Bronchial epithelial cell (primary cell): Measurements from ENCODE around the gene CBX6. TPM values are rescaled to one million over a fixed set of nuclear protein-coding genes. Genes with fewer than 3 reads are reported as not detected.

Experiments used
- DNase-seq: peaks from one replicate; pipeline ENCODE4 v3.0.0-alpha.2; 2010; ENCODE audit warnings: low read depth
- FAIRE-seq: peaks from 2 replicates; lab custom pipeline; 2011; peaks lifted over from hg19 to GRCh38; lab: Jason Lieb, UNC
- H3K27me3 ChIP-seq: 2 replicates; pipeline ENCODE4 v1.5.1; 2011; ENCODE audit warnings: low read length; ENCODE audit not compliant: control insufficient read depth, insufficient read depth
- H3K36me3 ChIP-seq: 2 replicates; pipeline ENCODE4 v1.5.1; 2011; ENCODE audit warnings: low read length; ENCODE audit not compliant: control insufficient read depth, insufficient read depth
- H3K4me3 ChIP-seq: 2 replicates; pipeline ENCODE4 v1.5.1; 2011; ENCODE audit warnings: mild to moderate bottlenecking, low read depth, low read length, control low read depth
- total RNA-seq: library from RNA; depleted of rRNA; stranded (reverse); fragments of >200 nt; gene quantifications from 2 replicates; pipeline ENCODE4 v1.2.1, GENCODE V29; 2014
- TF ChIP-seq, protein P1 (sequence below): IDR thresholded peaks from 2 replicates; pipeline ENCODE4 v1.5.1; 2011; ENCODE audit warnings: mild to moderate bottlenecking, moderate library complexity, low read length, control low read depth, inconsistent platforms; ENCODE audit not compliant: insufficient read depth, severe bottlenecking

The CBX6 gene
- total RNA-seq, 1 donor from 2014 or later, result 6.8 TPM

DNA sequence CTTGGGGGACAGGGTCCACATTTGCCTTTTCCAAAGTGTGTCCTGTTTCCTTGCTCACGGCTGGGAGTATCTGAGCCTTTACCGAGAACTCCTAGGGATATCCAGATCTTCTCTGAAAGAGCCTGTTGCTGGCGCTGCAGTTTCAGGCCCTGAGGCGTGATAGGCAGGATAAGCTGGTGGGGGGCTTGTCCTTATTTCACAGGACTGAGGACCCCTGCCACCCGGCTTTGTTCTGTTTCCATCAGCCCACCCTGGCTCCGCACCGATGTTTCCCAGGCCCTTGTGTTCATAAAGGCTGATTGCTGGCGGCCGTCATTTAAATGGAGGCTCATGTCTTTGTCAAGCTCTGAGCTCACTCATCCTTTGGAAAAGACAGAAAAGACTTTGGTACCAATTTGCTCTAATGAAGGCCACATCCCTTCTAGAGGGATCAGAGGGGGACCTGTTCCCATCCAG, 18.8 kb downstream of the CBX6 start:
- H3K36me3 ChIP-seq, result no peaks in the 10 kb centered on the region
- DNase-seq, result no peak
- FAIRE-seq, result no peak
- no peak overlapping the region for H3K4me3 ChIP-seq
- TF ChIP-seq, protein P1, sequence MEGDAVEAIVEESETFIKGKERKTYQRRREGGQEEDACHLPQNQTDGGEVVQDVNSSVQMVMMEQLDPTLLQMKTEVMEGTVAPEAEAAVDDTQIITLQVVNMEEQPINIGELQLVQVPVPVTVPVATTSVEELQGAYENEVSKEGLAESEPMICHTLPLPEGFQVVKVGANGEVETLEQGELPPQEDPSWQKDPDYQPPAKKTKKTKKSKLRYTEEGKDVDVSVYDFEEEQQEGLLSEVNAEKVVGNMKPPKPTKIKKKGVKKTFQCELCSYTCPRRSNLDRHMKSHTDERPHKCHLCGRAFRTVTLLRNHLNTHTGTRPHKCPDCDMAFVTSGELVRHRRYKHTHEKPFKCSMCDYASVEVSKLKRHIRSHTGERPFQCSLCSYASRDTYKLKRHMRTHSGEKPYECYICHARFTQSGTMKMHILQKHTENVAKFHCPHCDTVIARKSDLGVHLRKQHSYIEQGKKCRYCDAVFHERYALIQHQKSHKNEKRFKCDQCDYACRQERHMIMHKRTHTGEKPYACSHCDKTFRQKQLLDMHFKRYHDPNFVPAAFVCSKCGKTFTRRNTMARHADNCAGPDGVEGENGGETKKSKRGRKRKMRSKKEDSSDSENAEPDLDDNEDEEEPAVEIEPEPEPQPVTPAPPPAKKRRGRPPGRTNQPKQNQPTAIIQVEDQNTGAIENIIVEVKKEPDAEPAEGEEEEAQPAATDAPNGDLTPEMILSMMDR, result no peak
- H3K27me3 ChIP-seq, result peaks cover 11% of the 10 kb centered on the region

DNA sequence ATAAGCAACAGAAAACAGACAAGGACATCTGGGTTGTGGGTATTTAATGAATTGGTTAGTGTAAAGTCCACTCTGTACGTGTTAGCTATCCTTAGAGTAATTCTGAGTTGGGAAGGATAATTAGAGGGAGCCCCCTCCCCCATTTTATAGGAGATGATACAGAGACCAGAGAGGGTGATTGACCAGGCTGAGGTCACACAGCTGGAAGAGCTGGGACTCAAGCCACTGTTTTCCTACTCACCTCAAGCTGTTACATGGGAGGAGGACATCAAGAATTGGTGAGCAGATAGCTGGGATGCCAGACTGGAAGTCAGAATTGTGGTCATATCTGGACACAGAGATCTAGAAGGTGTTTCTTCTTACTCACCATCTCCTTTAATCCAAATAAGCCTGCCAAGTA, 19.5 kb downstream of the CBX6 start:
- DNase-seq, result no peak
- no peak overlapping the region for H3K4me3 ChIP-seq
- peak; percentile 36 for FAIRE-seq
- TF ChIP-seq, protein P1, result no peak
- H3K27me3 ChIP-seq, result peaks cover 12% of the 10 kb centered on the region
- H3K36me3 ChIP-seq, result no peaks in the 10 kb centered on the region

DNA sequence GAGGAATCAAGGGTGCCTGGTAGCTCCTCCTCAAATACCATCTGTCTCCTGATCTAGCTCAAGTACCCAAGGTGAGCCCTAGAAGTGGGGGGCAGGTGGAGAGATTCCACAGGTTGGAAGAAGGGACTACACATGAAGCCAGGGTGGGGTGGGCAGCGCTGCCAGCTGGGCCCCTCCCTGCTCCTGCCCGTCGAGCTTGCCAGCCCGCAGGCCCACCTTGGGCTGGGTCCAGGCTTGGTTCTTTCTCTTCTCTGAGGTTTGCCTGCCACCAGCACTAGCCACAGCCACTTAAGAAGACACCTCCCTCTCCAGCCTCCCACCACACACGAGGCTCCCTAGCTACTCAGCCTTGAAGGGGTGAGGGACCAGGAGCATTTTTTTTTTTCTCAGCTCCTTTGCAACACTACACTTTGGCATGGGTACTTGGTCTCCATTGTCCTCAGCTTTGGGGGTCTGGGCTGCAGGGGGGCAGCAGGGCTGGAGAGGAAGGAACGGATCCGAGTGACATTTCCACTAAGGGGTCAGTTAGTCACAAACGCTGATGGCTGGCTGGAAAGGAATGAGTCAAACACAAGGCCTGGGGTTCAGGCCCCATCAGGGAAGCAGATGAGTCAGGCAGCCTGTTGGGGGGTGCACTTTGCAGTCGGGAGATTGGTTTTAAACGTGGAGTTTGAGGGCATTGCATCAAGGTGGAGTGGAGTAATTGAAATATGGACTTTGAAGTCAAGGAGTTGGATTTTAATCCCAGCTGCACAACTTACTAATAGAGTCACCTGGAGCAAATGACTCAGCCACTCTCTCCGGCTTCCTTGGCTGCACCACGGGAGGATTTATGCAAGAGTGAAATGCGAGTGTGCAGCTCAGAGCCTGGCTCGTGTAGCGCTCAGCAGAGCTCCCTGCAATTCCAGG, 20.8 kb downstream of the CBX6 start:
- TF ChIP-seq, protein P1, result no peak
- Histone ChIP-seq H3K4me3 (no peak overlapping the region), H3K27me3 (peaks cover 11% of the 10 kb centered on the region), H3K36me3 (no peaks in the 10 kb centered on the region)
- DNase-seq (peak; percentile 64), FAIRE-seq (peak; percentile 92)

DNA sequence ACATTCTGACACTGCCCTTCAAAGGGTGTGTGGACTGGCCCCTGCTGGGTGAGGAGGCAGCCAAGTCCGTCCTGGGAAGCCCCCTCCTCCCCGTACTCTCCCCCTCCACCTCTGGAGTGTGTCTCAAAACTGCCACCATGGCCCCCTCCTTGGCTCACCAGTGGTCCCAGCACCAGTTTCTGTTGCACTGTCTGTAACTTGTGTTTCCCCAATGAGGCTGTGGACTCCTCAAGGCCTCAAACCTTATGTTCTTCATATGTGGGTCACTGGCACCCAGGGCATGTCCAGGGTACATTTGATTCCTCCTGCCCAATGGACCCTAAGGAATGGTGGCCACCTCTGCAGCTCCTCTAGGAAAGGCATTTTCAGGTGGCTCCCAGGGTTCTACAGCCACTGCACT, 21.6 kb downstream of the CBX6 start:
- no peak for FAIRE-seq
- H3K36me3 ChIP-seq, result no peaks in the 10 kb centered on the region
- H3K4me3 ChIP-seq, result no peak overlapping the region
- peaks cover 11% of the 10 kb centered on the region for H3K27me3 ChIP-seq
- TF ChIP-seq, protein P1, result no peak
- DNase-seq, result no peak

DNA sequence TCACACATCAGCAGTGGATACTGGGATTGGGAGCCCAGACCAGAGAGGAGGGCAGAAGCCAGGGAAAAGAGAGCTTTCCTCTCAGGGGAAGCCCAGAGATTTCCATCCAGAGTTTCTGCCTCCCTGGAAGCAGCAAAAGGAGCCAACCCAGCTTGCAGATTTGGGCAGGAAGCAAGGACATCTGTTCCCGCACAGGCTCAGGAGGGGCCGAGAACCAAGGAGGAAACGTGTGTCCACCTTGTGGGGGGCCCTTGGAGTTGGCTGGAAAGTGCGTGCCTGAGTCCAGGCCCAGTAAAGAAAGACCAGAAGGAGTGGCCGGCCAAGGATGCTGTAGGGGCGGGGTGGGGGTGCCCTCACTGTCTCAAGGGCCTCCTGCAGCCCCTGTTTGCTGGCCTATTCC, 22.2 kb downstream of the CBX6 start:
- TF ChIP-seq, protein P1, result no peak
- Histone ChIP-seq H3K27me3 (peaks cover 14% of the 10 kb centered on the region), H3K4me3 (no peak overlapping the region), H3K36me3 (no peaks in the 10 kb centered on the region)
- DNase-seq, result no peak
- FAIRE-seq, result no peak
